GM18511 (cell line): ENCODE results near the gene AK4.
"Not testable (repeated sequence)": the region's sequence is repeated elsewhere in the genome, so short reads cannot be mapped to it uniquely, and the experiment has no call there.

Experiments
- ATAC-seq: cut with Tn5 transposase; IDR thresholded peaks from one replicate; pipeline ENCODE4 v1.9.1; 2021; ENCODE audit warnings: mild to moderate bottlenecking, moderate library complexity; ENCODE audit not compliant: unreplicated experiment

Gene AK4

DNA sequence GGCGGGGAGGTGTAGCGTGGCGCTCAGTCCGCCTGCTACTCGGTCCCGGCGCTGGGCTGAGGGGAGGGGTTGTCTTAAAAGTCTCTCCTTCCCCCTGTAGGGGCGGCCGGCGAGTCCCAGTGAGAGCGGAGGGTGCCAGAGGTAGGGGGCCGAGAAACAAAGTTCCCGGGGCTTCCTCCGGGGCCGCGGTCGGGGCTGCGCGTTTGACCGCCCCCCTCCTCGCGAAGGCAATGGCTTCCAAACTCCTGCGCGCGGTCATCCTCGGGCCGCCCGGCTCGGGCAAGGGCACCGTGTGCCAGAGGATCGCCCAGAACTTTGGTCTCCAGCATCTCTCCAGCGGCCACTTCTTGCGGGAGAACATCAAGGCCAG, at the start of gene AK4:
Gene AK4 (plus strand): TSS at position 26 of the 370 bp plus-strand sequence. CDS start 205 bp downstream, at position 231.
- peak; percentile 22 for ATAC-seq

DNA sequence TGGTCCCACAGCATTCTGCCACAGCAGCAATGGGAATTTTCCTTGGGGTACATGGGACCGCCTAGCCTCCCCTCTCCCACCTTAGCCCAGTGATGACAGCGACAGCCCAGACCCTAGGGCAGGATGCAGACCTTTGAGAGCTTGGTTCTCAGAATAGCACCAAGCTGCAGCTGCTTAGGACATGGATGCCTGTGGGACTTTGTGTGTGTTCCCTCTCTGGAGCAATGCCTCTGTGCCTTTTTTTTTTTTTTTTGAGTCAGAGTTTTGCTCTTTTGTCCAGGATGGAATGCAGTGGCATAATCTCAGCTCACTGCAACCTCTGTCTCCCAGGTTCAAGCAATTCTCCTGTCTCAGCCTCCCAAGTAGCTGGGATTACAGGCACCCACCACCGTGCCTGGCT, 44.2 kb upstream of the AK4 start:
- no peak for ATAC-seq

DNA sequence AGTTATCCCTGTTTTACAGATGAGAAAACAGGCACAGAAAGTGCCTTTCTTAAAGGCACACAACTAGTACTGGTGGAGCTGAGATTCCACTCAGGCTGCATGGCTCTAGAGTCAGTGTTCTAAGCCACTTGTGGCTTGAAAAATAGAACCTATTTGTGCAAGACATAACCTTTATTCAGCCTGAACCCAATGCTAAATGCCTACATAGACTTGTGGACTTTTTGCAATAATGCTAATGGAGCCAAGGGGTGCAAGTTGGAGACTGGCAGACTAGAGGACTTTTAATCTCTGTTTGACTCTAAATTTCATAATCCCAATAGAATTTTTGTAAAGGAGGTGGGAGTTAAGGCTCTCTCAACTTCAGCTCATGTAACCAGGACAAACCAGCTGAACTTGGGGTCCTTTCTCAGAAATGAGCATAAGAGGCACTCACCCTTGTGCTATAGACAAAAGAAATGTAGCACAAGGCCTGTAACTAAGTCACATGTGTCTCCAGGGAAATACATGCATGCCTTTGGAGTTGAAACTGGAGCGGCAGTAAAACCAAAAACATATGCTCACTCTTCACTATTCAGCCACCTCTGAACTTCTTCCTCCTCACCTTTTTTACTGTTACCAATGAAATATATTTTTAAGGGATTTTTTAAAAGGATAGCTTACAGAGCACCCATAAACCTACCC, 43.0 kb upstream of the AK4 start:
- no peak for ATAC-seq

DNA sequence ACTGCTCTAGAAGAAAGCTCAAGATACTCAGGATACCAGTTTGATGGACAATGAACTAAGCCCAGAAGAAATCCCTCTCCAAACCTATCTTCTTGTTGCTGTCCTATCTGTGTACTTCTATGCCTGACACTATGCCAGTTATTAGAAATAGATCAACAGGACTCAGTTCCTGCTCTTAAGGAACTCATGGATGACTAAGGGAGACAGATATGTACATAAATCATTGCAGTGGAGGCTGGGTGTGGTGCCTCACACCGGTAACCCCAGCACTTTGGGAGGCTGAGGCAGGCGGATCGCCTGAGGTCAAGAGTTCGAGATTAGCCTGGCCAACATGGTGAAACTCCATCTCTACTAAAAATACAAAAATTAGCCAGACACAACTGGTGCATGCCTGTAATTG, 42.4 kb upstream of the AK4 start:
- ATAC-seq = no peak

DNA sequence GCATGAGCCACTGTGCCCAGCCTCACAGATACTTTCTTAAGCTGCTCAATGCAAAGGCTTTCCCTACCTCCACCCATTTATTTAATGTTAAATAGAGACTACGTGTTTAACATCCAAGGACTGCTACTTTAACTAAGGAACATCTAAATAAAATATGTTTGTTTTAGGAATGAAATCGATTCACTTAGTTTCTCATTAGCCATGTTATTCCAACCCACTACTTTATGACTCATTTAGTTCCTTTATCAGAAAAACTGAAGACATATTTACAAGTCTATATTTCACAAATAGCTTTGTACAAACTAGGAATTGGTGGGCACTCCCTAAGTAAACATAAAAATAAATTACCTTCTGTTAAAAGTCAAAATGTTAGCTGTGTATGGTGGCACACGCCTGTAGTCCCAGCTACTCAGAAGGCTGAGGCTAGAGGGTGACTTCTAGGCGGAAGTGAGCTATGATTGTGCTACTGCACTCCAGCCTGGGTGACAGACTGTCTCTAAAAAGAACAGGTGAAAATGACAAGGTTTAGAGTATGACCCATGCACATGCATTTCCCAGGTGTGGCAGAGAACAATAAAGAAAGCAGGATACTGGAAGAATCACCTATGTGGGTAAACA, 39.9 kb upstream of the AK4 start:
- ATAC-seq = no peak

DNA sequence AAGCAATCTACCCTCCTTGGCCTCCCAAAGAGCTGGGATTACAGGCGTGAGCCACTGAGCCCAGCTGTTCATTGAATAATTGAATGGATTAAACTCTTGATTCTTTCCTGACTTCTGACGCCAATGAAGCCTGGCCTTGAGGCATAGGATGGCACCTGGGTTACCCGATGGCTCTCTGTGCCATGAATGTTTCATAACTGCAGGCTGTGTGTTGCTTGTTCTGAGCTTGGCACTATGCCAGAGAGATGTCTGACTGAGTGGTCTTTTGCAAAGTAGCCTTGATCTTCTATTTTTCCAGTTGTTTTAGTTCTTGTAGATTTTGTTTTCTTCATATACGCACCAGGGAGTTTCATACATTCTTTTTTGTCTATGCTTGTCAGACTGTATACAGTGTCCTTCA, 38.5 kb upstream of the AK4 start:
- no peak for ATAC-seq

DNA sequence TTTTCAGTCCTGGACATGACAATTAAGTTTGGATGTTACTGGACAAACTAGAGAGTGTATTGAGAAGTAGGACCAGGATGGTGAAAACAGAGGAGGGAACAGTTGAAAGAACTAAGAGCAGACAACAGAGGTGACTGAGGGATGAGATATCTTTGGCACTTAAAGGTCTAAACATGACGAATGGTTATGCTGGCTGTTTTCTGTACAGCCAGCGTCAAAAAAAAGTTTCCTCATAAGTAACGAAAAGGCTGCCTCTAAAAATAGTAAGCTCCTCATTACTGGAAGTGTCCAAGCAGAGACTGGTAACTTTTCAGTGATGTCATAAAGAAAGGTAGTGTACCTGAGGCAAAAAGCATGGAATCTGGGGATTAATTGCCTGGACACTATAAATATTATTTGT, 35.2 kb upstream of the AK4 start:
- ATAC-seq = no peak

DNA sequence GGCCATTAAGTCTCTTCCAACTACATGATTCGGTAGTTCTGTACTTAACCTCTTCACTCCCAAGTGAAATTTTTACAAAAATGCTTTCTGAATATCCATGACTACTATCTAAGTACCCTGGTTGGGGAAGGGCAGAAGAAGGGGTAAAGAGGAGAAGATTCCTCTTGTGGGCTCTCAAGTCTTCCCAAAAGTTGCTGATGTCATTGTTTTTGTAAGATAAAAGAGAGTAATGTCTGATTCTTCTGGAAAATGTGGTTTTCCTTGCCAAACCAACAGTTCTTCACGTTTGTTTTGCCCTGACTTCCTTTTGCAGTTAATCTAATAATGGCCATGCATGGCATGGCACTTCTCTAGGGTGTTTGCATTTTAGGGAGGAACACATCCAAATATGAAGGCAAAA, 34.7 kb upstream of the AK4 start:
- ATAC-seq = no peak

DNA sequence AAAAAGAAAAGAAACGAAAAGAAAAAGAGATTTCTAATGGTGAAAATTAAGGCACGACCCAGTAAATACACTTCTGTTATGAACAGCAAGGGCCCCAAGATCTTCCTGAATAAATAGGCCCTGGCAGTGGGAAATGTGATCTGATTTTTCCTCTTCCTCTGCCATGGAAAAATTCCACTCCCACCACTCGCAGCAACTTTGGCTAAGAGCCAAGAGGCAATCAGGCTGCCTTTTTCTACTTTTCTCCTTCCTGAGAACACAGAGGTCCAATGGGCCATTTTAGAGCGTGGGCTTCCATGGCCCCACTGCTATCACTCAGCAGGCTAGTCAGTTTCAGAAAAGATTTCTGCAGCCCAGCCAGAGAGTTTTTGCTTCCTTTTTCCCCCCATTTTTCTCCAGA, 33.7 kb upstream of the AK4 start:
- no peak for ATAC-seq

DNA sequence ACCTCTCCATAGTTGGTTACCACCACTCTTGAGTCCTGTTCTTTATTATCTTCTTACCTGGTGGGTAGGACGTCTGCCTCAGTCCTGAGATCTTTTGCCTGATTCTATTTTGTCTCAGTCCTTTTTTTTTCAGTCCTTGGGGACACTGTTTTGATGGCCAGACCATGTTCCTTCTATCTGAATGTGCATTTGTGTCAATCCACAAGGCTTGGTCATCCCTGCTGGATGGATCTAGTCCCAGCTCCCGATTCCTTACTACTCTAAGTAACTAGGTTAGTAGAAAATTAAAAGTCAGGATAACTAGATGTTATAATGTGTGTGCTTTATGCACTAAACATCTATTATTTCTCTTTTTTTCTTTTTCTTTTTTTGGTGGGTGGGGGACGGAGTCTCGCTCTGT, 28.1 kb upstream of the AK4 start:
- no peak for ATAC-seq

DNA sequence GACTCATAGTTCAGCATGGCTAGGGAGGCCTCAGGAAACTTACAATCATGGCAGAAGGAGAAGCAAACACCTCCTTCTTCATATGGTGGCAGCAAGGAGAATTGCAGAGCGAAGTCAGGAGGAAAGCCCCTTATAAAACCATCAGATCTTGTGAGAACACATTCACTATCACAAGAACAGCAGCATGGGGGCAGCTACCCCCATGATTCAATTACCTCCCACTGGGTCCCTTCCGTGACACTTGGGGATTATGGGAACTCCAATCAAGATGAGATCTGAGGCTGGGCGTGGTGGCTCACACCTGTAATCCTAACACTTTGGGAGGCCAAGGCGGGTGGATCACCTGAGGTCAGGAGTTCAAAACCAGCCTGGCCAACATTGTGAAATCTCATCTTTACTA, 18.9 kb upstream of the AK4 start:
- not testable (repeated sequence) for ATAC-seq

DNA sequence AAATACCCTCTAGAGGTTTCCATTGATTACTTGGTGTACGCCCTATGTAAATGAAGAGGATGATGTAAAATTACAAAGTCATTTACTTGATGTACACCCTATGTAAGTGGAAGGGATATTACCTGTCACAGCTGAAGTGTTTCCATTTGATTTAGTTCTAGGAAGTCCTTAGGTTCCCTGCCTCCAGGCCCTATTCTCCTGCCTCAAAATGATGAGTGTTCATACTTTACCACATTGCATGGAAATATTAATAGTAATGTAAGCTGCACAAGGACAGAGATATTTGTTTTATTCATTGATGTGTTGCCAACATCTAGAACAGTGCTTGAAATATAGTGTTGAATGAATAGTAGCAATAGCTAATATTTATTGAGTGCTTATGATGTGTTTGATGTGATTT, 9.5 kb upstream of the AK4 start:
- ATAC-seq = no peak

DNA sequence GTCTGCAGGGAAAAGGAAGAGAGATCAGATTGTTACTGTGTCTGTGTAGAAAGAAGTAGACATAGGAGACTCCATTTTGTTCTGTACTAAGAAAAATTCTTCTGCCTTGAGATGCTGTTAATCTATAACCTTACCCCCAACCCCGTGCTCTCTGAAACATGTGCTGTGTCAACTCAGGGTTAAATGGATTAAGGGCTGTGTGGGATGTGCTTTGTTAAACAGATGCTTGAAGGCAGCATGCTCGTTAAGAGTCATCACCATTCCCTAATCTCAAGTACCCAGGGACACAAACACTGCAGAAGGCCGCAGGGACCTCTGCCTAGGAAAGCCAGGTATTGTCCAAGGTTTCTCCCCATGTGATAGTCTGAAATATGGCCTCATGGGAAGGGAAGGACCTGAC, 8.2 kb upstream of the AK4 start:
- ATAC-seq = not testable (repeated sequence)

DNA sequence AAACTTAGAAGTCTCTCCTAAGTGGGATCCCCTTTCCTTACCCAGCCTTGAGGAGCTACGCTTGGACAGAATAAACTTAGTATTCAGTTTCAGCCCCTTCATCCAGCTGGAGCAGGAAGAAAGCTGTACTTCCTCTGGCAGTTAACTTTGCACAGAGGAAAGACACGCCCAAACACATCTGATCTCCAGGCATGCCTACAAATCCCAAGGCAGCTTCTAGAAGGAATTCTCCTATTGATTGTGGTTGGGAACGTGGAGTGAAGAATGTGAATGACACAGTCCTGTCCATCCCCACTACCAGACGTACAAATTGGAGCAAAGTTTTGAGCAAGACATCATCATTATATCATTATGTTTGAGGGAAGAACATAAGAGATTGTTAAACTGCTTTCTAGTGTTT, 6.6 kb upstream of the AK4 start:
- no peak for ATAC-seq

DNA sequence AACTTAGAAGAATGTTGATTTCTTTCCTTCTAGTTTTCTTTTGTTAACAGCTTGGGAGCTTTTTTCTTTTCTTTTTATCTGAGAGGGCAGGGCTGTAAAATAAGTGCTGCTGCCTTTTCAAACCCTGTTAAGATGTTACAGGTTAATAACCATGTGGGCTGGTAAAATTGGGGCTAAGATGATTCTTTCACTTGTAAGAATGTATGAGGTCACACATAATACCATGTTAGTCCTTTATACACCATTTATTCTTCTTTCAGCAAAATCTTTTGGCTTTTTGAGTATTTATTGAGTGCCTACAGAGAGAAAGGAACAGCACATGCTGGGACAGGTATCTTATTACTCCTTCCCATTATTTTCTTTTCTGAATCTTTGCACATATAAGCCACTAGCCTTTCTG, 6.1 kb upstream of the AK4 start:
- no peak for ATAC-seq

DNA sequence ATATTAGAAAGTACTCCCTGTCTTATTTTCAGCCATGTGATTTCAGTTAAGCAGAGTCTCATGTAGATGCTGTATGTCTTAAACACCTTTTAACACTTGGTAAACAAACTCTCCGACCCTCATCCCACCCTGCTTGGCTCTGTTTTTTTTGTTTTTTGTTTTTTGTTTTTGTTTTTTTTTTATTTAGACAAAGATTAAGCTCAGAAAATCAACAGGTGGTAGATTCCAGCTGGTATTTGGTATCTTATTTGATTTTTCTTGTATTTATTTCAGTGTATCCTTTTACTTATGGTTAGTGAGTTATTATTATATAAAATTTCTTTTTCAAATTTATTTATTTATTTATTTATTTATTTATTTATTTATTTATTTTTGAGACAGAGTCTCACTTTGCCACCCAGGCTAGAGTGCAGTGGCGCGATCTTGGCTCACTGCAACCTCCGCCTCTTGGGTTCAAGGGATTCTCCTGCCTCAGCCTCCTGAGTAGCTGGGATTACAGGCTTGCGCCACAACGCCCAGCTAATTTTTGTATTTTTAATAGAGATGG, 4.8 kb upstream of the AK4 start:
- not testable (repeated sequence) for ATAC-seq

DNA sequence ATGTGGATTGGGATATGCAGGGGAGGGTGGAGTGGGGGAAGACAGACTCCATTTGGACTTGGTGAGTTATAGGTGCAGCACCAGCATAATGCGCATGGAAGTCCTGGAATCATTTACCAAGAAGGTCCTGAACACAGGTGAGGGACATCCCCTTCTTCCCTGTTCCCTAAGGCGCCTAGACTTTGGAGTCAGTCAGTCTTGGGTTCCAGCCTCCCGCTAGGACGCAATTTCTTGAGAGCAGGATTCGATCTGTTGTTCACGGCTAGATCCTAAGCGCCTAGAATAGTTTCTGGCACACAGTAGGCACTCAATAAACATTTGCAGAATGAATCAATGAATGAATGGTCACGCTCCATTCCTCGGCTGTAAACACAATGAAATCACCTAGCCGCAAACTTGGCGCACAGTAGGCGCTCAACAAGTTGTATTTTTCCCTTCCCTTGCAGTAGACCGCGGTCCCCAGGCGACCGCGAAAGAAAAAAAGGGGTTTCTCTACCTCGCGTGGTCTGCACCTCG, 1.0 kb upstream of the AK4 start:
- ATAC-seq = no peak

DNA sequence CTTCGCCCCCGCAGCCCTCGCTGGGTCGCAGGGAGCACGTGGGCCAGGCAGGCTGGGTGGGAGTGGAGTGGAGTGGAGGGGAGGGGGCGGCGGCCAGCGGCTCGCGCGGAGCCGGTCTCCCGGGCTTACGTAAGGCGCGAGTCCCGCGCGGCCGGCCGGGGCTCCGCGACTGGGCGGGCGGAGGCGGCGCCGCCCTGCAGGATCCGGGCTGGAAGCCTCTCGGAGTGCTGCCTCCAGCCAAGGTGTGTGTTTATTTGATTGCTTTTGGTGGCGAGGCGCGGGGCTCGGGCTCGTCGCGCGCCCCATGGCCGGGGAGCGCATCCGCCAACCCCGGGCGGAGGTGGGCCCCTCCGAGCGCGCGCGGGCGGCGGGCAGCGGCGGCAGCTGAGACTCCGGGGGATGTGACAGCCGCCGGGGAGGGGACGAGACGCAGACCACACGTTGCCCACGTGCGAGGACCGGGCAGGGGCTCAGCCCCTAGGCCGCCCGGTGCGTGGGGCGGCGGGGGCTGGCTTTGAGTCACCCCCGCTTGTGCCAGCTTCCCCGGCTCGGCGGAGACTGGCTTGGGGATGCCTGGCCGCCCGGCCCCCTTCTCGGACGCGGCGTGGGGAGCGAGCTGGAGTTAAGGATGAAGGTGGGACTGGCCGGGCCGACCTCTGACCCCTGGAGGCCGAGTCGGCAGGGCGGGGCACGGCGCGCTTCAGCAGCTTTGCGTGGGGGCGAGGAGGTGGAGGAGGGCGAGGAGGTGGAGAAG, 402 bp upstream of the AK4 start:
- peak; percentile 69 for ATAC-seq

DNA sequence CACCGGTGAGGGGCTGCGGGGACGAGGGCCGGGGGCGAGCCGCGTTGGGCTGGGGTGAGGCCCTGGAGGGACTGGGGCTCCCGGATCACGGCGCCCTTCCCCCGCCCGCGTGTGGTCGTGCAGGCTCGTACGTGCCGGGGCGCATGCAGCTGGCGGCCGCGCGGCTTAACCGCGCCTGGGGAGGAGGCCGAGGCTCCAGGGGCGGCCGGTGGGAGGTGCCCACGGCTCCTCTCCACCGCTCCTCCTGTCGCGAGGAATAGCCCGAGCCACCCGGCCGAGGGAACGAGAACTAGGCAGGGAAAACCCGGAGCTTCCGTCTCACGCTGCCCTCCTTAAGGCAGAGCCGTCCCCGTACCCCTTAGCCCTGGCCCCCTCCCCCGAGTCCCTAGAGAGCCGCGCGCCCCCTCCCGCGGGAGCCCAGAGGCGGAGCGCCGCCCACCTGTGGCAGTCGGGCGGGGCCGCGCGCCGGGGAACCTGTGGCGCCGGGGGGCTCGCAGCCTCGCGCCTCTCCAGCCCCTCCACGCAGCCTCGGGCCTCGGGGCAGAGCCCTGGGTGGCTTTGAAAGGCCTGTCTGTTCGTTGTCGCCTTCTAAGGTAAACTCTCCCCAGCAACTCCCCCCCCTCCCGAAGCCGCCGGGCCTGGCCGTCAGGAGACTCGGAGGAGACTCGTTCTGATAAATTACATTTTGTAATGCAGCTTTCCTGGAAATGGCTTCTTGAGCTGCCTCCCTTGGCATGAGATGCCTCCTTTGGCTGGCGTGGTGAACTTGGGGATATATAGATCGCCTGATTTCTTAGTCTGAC, 746 bp downstream of the AK4 start:
- ATAC-seq = peak; percentile 66

DNA sequence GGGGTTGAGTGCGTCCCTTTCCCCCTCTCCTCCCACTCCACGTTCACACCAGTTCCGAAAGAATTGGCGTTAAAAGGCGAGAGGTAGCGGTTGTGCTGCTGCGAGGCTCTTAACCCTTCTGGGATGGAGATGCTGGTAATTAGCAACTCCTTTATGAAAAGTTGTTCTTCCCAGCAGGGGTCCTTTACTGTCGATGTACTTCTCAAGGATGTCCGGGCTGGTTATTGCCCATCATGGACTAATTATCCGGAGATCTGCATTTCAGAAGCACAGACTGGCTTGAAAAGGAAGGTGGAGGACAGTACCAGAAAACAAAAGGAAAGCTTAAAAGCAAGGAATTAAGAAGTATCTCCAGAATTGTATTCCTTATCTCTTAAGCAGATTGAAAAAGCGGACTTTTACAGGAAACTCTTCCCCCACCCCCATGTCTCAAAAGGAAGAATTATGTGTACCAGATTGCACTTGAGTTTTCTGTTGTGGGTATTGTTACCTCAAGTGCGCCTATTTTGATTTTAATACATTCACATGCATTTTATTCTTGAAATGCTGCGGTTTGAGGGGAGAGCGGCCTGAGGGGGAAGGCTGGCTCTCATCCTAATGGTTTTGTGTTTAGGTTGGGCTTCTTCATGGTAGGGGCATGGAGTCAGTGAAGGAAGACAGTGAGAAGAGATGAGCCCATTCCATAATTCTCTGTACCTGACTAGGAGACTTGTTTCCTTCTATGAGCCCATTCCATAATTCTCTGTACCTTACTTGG, 1.5 kb downstream of the AK4 start:
- ATAC-seq = peak; percentile 7
